Activated CD4-positive, alpha-beta T cell treated with anti-CD3 and anti-CD28 coated beads, Interleukin-2, amount 10 ng/mL, durations not matched to agents 24 days and 14 days (primary cell): ENCODE data around the gene GYS2. TPM values are rescaled to one million over a fixed set of nuclear protein-coding genes. Genes with fewer than 3 reads are reported as not detected.
A peak's percentile ranks its signal among the peaks of the same experiment; 100 is the strongest.

Experiments used
- DNase-seq: peaks from one replicate; pipeline ENCODE4 v3.0.0; 2022
- H3K27ac Mint-ChIP-seq: one replicate; pipeline ENCODE4 v1.8.0; 2022; ENCODE audit warnings: mild to moderate bottlenecking, mixed read lengths
- H3K27me3 Mint-ChIP-seq: one replicate; pipeline ENCODE4 v1.8.0; 2022; ENCODE audit warnings: mixed read lengths
- H3K36me3 Mint-ChIP-seq: one replicate; pipeline ENCODE4 v1.8.0; 2022; ENCODE audit warnings: low read depth, mild to moderate bottlenecking, mixed read lengths
- H3K4me1 Mint-ChIP-seq: one replicate; pipeline ENCODE4 v1.8.0; 2021; ENCODE audit warnings: mixed read lengths
- H3K4me3 Mint-ChIP-seq: one replicate; pipeline ENCODE4 v1.8.0; 2022; ENCODE audit warnings: mild to moderate bottlenecking, moderate library complexity, mixed read lengths
- H3K9me3 Mint-ChIP-seq: one replicate; pipeline ENCODE4 v1.8.0; 2021; ENCODE audit warnings: mixed read lengths
- intact Hi-C: fragments of 100-400 bp; cut with micrococcal nuclease; formaldehyde crosslinking; loops from one replicate; pipeline ENCODE4 v1.15.1; 2023
- total RNA-seq: library from RNA; stranded (reverse); gene quantifications from 2 replicates; pipeline ENCODE4 v1.2.3, GENCODE V29; 2022

The GYS2 gene
- total RNA-seq, 1 donor from 2014 or later, result not detected

GRCh38 chr12:21559855-21560569 lies 44.6 kb downstream of the GYS2 start:
- peaks cover 4% of the 10 kb centered on the region for H3K9me3 Mint-ChIP-seq
- DNase-seq, result no peak
- H3K4me1 Mint-ChIP-seq, result peaks cover 5% of the 10 kb centered on the region
- peaks cover 1% of the 10 kb centered on the region for H3K36me3 Mint-ChIP-seq
- no peak overlapping the region for H3K4me3 Mint-ChIP-seq
- no peaks in the 10 kb centered on the region for H3K27me3 Mint-ChIP-seq
- intact Hi-C loops, result loop anchor here (2.0 to 5.0 kb wide), 3 partner anchors 13 to 58 kb away; partner anchors contain the start of genes GOLT1B, RECQL and SPX
- H3K27ac Mint-ChIP-seq, result peak overlapping the region; percentile 67

- intact Hi-C loops, result no loop called here
- H3K36me3 Mint-ChIP-seq, result peaks cover 1% of the 10 kb centered on the region
- H3K27ac Mint-ChIP-seq, result no peak overlapping the region
- peaks cover 7% of the 10 kb centered on the region for H3K4me1 Mint-ChIP-seq
- no peaks in the 10 kb centered on the region for H3K27me3 Mint-ChIP-seq
- H3K9me3 Mint-ChIP-seq, result peaks cover 4% of the 10 kb centered on the region
- DNase-seq, result no peak
- no peak overlapping the region for H3K4me3 Mint-ChIP-seq
Measured at GRCh38 chr12:21558100-21558679, 46.5 kb downstream of the GYS2 start.

GRCh38 chr12:21553329-21553675 lies 51.3 kb downstream of the GYS2 start:
- intact Hi-C loops, result no loop called here
- DNase-seq, result no peak
- Mint-ChIP-seq H3K4me3 (no peak overlapping the region), H3K4me1 (peaks cover 2% of the 10 kb centered on the region), H3K9me3 (peaks cover 4% of the 10 kb centered on the region), H3K27ac (no peak overlapping the region), H3K36me3 (peaks cover 1% of the 10 kb centered on the region), H3K27me3 (no peaks in the 10 kb centered on the region)

GRCh38 chr12:21552635-21553328 lies 51.9 kb downstream of the GYS2 start:
- no peak for DNase-seq
- intact Hi-C loops, result no loop called here
- Mint-ChIP-seq H3K4me1 (peaks cover 2% of the 10 kb centered on the region), H3K4me3 (no peak overlapping the region), H3K9me3 (peaks cover 4% of the 10 kb centered on the region), H3K27me3 (no peaks in the 10 kb centered on the region), H3K36me3 (no peaks in the 10 kb centered on the region), H3K27ac (no peak overlapping the region)

GRCh38 chr12:21551841-21552465 lies 52.7 kb downstream of the GYS2 start:
- no peak overlapping the region for H3K27ac Mint-ChIP-seq
- H3K4me1 Mint-ChIP-seq, result peaks cover 7% of the 10 kb centered on the region
- DNase-seq, result no peak
- H3K4me3 Mint-ChIP-seq, result no peak overlapping the region
- peaks cover 4% of the 10 kb centered on the region for H3K9me3 Mint-ChIP-seq
- no peaks in the 10 kb centered on the region for H3K27me3 Mint-ChIP-seq
- H3K36me3 Mint-ChIP-seq, result no peaks in the 10 kb centered on the region
- intact Hi-C loops, result no loop called here

- peak overlapping the region; percentile 7 for H3K27ac Mint-ChIP-seq
- no peaks in the 10 kb centered on the region for H3K36me3 Mint-ChIP-seq
- intact Hi-C loops, result loop anchor here (2.0 to 5.0 kb wide), 2 partner anchors 13 to 70 kb away; no protein-coding TSS in a partner anchor
- peaks cover 2% of the 10 kb centered on the region for H3K27me3 Mint-ChIP-seq
- H3K4me1 Mint-ChIP-seq, result peaks cover 5% of the 10 kb centered on the region
- no peak overlapping the region for H3K4me3 Mint-ChIP-seq
- peaks cover 4% of the 10 kb centered on the region for H3K9me3 Mint-ChIP-seq
- no peak for DNase-seq
Measured at GRCh38 chr12:21547437-21547836, 57.2 kb downstream of the GYS2 start.

DNA sequence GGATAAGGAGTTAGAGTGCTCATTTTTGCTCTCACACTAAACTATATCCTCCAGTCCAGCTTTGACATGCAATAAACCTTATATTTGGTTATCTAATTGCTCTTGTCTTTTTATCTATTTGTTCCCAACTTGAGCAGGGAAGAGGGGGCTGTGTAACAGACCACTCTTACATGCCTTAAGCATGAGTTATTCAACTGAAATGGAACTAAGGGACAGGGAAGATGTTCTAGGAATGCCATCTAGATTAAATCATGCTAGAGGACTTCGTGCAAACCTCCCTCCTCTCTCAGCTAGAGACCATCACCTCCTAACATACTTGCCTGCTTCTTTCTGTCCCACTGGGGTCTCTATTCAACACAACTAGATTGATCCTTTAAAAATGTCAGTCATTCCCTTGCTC lies 57.9 kb downstream of the GYS2 start:
- Mint-ChIP-seq H3K4me3 (no peak overlapping the region), H3K27me3 (peaks cover 2% of the 10 kb centered on the region), H3K4me1 (peaks cover 5% of the 10 kb centered on the region), H3K36me3 (no peaks in the 10 kb centered on the region), H3K27ac (no peak overlapping the region), H3K9me3 (peaks cover 4% of the 10 kb centered on the region)
- DNase-seq, result no peak
- intact Hi-C loops, result loop anchor here (2.0 to 5.0 kb wide), 2 partner anchors 14 to 71 kb away; no protein-coding TSS in a partner anchor

DNA sequence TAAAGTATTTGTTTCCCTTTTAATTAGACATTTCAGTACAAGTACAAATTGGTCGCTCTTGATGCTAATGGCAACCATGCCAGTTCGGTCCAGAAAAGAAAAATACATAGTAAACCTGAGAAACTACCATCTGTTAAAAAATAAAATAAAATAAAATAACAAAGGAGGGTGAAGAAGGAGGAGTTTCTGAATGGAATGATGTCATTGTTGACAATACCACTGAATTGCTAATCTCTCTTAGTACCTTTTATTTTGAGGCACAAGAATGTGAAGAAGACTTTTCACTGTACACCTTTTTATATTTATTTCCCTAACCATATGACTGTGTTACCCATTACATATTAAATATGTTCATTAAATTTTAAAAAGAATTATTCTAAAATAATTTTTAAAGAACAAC lies 59.1 kb downstream of the GYS2 start:
- DNase-seq, result no peak
- Mint-ChIP-seq H3K36me3 (no peaks in the 10 kb centered on the region), H3K9me3 (peaks cover 4% of the 10 kb centered on the region), H3K4me1 (peaks cover 7% of the 10 kb centered on the region), H3K27ac (no peak overlapping the region), H3K27me3 (peaks cover 2% of the 10 kb centered on the region), H3K4me3 (no peak overlapping the region)
- intact Hi-C loops, result loop anchor here (5.0 kb wide), 1 partner anchor 72 kb away; no protein-coding TSS in a partner anchor

- no peaks in the 10 kb centered on the region for H3K36me3 Mint-ChIP-seq
- intact Hi-C loops, result no loop called here
- H3K27me3 Mint-ChIP-seq, result peaks cover 2% of the 10 kb centered on the region
- H3K4me1 Mint-ChIP-seq, result peaks cover 12% of the 10 kb centered on the region
- peaks cover 4% of the 10 kb centered on the region for H3K9me3 Mint-ChIP-seq
- DNase-seq, result no peak
- no peak overlapping the region for H3K27ac Mint-ChIP-seq
- H3K4me3 Mint-ChIP-seq, result no peak overlapping the region
Measured at GRCh38 chr12:21543151-21543550, 61.5 kb downstream of the GYS2 start.

- Mint-ChIP-seq H3K4me3 (no peak overlapping the region), H3K4me1 (peaks cover 9% of the 10 kb centered on the region), H3K27me3 (peaks cover 2% of the 10 kb centered on the region), H3K36me3 (no peaks in the 10 kb centered on the region), H3K27ac (no peak overlapping the region), H3K9me3 (peaks cover 4% of the 10 kb centered on the region)
- intact Hi-C loops, result no loop called here
- no peak for DNase-seq
Measured at GRCh38 chr12:21542403-21542802, 62.2 kb downstream of the GYS2 start.

DNA sequence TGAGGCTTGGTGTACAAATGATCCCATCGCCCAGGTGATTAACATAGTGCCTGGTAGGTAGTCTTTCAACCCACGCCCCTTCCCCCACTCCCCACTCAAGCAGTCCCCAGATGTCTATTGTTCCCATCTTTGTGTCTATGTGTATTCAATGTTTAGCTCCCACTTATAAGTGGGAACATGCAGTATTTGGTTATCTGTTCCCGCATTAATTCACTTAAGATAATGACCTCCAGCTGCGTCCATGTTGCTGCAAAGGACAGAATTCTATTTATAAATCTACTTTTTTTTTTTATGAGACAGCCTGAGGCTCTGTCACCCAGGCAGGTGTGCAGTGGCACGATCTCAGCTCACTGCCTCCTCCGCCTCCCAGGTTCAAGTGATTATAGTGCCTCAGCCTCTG lies 62.9 kb downstream of the GYS2 start:
- no peak overlapping the region for H3K27ac Mint-ChIP-seq
- peaks cover 2% of the 10 kb centered on the region for H3K27me3 Mint-ChIP-seq
- no peak for DNase-seq
- peaks cover 4% of the 10 kb centered on the region for H3K9me3 Mint-ChIP-seq
- no peak overlapping the region for H3K4me3 Mint-ChIP-seq
- peaks cover 7% of the 10 kb centered on the region for H3K4me1 Mint-ChIP-seq
- intact Hi-C loops, result no loop called here
- H3K36me3 Mint-ChIP-seq, result no peaks in the 10 kb centered on the region

DNA sequence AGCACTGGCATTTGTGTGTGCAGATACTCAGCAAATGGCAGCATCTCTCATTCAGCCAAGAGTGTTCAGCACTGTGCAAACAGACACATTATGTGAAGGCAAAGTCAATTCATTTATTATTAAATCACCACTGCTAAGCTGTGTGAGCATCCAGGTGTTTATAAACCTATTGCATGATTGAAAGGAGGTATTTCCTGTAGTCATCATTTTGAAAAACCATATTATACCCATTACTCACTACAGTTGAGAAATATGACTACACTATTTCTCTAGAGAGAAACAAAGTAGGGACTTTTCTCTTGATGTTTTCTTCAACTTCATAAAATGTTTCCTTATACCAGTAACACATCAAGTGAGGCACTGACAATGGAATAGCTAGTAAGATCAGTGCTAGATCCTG lies 64.8 kb downstream of the GYS2 start:
- no peak overlapping the region for H3K27ac Mint-ChIP-seq
- H3K27me3 Mint-ChIP-seq, result peaks cover 2% of the 10 kb centered on the region
- H3K4me1 Mint-ChIP-seq, result peaks cover 7% of the 10 kb centered on the region
- peaks cover 4% of the 10 kb centered on the region for H3K9me3 Mint-ChIP-seq
- DNase-seq, result no peak
- H3K4me3 Mint-ChIP-seq, result no peak overlapping the region
- no peaks in the 10 kb centered on the region for H3K36me3 Mint-ChIP-seq
- intact Hi-C loops, result no loop called here

- H3K4me3 Mint-ChIP-seq, result no peak overlapping the region
- intact Hi-C loops, result no loop called here
- H3K9me3 Mint-ChIP-seq, result no peaks in the 10 kb centered on the region
- peaks cover under 1% of the 10 kb centered on the region for H3K27me3 Mint-ChIP-seq
- H3K36me3 Mint-ChIP-seq, result no peaks in the 10 kb centered on the region
- H3K27ac Mint-ChIP-seq, result no peak overlapping the region
- peaks cover 7% of the 10 kb centered on the region for H3K4me1 Mint-ChIP-seq
- DNase-seq, result no peak
Measured at GRCh38 chr12:21538061-21538653, 66.5 kb downstream of the GYS2 start.
